Lung (tissue), 12 donors: ENCODE data around the gene SAMD5. TPM values are rescaled to one million over a fixed set of nuclear protein-coding genes. Genes with fewer than 3 reads are reported as not detected.
A peak's percentile ranks its signal among the peaks of the same experiment; 100 is the strongest.

Experiments
- ATAC-seq: fragments of 200-7000 bp; cut with Tn5 transposase; one replicate; pipeline ENCODE4 v1.9.1; 2020; ENCODE audit warnings: moderate number of reproducible peaks; ENCODE audit not compliant: insufficient read depth, low FRiP score
- DNase-seq, 3 donors: peaks; one replicate each; pipeline ENCODE4 v3.0.0-alpha.2; 2013 to 2017
- H3K27ac ChIP-seq, 2 donors: one replicate each; pipeline ENCODE4 v1.5.1; 2013; ENCODE audit warnings: mild to moderate bottlenecking in 2 of 2, moderate library complexity in 2 of 2, control low read depth in 1 of 2, inconsistent platforms in 1 of 2, low read depth in 1 of 2, low read length in 1 of 2
- H3K27me3 ChIP-seq, 3 donors: one replicate each; pipeline ENCODE4 v1.5.1; 2013; ENCODE audit warnings: low read length in 2 of 3; ENCODE audit not compliant: control insufficient read depth in 3 of 3, insufficient read depth in 3 of 3
- H3K36me3 ChIP-seq, 4 donors: one replicate each; pipeline ENCODE4 v1.5.1; 2013; ENCODE audit warnings: low read length in 4 of 4, mild to moderate bottlenecking in 1 of 4, moderate library complexity in 1 of 4; ENCODE audit not compliant: control insufficient read depth in 4 of 4, insufficient read depth in 4 of 4
- H3K4me1 ChIP-seq, 5 donors: one replicate each; pipeline ENCODE4 v1.5.1; 2013; ENCODE audit warnings: low read length in 5 of 5, mild to moderate bottlenecking in 2 of 5, moderate library complexity in 1 of 5; ENCODE audit not compliant: control insufficient read depth in 5 of 5, insufficient read depth in 5 of 5
- H3K4me3 ChIP-seq: one replicate; pipeline ENCODE4 v1.5.1; 2013; ENCODE audit warnings: mild to moderate bottlenecking, control low read depth, moderate library complexity
- H3K9ac ChIP-seq, 2 donors: one replicate each; pipeline ENCODE4 v1.5.1; 2013; ENCODE audit warnings: low read length in 2 of 2, control low read depth in 1 of 2; ENCODE audit not compliant: insufficient read depth in 1 of 2
- H3K9me3 ChIP-seq, 4 donors: one replicate each; pipeline ENCODE4 v1.5.1; 2013; ENCODE audit warnings: low read length in 3 of 4, mild to moderate bottlenecking in 1 of 4, moderate library complexity in 1 of 4; ENCODE audit not compliant: control insufficient read depth in 4 of 4, insufficient read depth in 3 of 4
- WGBS, 2 donors: extraction: QIAGEN DNeasy Blood & Tissue Kit; methylation state at CpG; one replicate each; pipeline ENCODE4 v1.1.7; 2013; 5-methylcytosine and 5-hydroxymethylcytosine counted together
- polyA plus RNA-seq, 2 donors: library from polyadenylated mRNA; stranded (reverse); fragments of 200-250 nt; gene quantifications; one replicate each; pipeline ENCODE4 v1.2.1, GENCODE V29; 2013
- total RNA-seq, 2 donors: library from RNA; depleted of rRNA in 1 of 2; stranded (reverse); fragments of >200 nt in 1 of 2; gene quantifications; one replicate each; pipeline ENCODE4 v1.2.1, GENCODE V29; 2014 to 2021
- TF ChIP-seq, protein P1 (sequence below): IDR thresholded peaks from 2 replicates; pipeline ENCODE4 v1.5.1; 2012; ENCODE audit warnings: mild to moderate bottlenecking; ENCODE audit errors: control extremely low read depth, extremely low read depth
- donor health status: control.
- donor health status: control.
- donor health status: Bipolar disorder and iron deficiency.
- donor health status: healthy.
- donor health status: DM: yes; HTN: yes; CAD: no.

The SAMD5 gene
- total and polyA plus RNA-seq, 4 donors = 2.0 to 35.5 (median 6.0) TPM

GRCh38 chr6:147486683-147487082 is 21.8 kb upstream of the SAMD5 start:
- Histone ChIP-seq H3K4me1 (no peaks in the 10 kb centered on the region), H3K27me3 (no peaks in the 10 kb centered on the region), H3K9ac (no peak overlapping the region), H3K36me3 (no peaks in the 10 kb centered on the region), H3K9me3 (no peaks in the 10 kb centered on the region), H3K4me3 (no peak overlapping the region), H3K27ac (no peak overlapping the region)
- TF ChIP-seq, protein P1, sequence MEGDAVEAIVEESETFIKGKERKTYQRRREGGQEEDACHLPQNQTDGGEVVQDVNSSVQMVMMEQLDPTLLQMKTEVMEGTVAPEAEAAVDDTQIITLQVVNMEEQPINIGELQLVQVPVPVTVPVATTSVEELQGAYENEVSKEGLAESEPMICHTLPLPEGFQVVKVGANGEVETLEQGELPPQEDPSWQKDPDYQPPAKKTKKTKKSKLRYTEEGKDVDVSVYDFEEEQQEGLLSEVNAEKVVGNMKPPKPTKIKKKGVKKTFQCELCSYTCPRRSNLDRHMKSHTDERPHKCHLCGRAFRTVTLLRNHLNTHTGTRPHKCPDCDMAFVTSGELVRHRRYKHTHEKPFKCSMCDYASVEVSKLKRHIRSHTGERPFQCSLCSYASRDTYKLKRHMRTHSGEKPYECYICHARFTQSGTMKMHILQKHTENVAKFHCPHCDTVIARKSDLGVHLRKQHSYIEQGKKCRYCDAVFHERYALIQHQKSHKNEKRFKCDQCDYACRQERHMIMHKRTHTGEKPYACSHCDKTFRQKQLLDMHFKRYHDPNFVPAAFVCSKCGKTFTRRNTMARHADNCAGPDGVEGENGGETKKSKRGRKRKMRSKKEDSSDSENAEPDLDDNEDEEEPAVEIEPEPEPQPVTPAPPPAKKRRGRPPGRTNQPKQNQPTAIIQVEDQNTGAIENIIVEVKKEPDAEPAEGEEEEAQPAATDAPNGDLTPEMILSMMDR = no peak
- DNase-seq (no peak), ATAC-seq (no peak)

- no peak for ATAC-seq
- no peaks in the 10 kb centered on the region for H3K4me1 ChIP-seq
- TF ChIP-seq, protein P1 = no peak
These were observed 11.0 kb upstream of the SAMD5 start for GRCh38 chr6:147497472-147497871.

DNA sequence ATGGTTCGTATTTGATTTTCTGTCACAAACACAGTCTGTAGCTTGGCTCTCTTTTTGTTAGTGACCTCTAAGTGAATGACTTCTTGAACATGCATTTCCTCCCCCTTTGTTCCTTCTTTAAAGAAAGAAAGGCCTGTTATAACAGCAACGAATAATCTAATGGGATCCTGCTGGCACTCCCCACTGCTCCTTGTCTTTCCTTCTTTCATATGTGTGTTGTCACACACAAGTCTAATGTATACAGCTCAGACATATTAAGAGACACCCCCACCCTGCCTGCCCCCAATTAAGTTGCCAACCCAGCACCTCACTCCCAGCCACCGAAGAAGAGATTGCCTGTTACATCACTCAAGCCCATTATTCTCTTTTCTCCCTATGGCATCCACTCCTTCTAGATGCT is 4.9 kb upstream of the SAMD5 start:
- Histone ChIP-seq H3K36me3 (no peaks in the 10 kb centered on the region), H3K4me1 (peaks cover 0 to 8% (median 4%) of the 10 kb centered on the region in 5 donors), H3K9me3 (no peaks in the 10 kb centered on the region), H3K9ac (no peak overlapping the region), H3K4me3 (no peak overlapping the region), H3K27ac (no peak overlapping the region), H3K27me3 (no peaks in the 10 kb centered on the region)
- DNase-seq = peak in 1 of 3 donors; percentile 12
- TF ChIP-seq, protein P1 = no peak
- no peak for ATAC-seq
- WGBS, 2 donors = 77 to 84% methylated on average over 3 of the region's 3 CpGs

More at GRCh38 chr6:147497472-147497871, 11.0 kb upstream of the SAMD5 start:
- Histone ChIP-seq H3K4me3 (no peak overlapping the region), H3K27me3 (no peaks in the 10 kb centered on the region), H3K36me3 (no peaks in the 10 kb centered on the region), H3K9ac (no peak overlapping the region), H3K9me3 (peaks cover 0 to 6% (median 1%) of the 10 kb centered on the region in 4 donors), H3K27ac (no peak overlapping the region)
- DNase-seq = no peak
- WGBS, 2 donors = 97 to 100% methylated on average over 1 of the region's 1 CpG

- H3K9me3 ChIP-seq = no peaks in the 10 kb centered on the region
- H3K4me1 ChIP-seq = peaks cover 0 to 10% (median 4%) of the 10 kb centered on the region in 5 donors
- no peak overlapping the region for H3K9ac ChIP-seq
- no peak overlapping the region for H3K4me3 ChIP-seq
- no peak for DNase-seq
- TF ChIP-seq, protein P1 = no peak
- no peak overlapping the region for H3K27ac ChIP-seq
- no peak for ATAC-seq
- H3K36me3 ChIP-seq = no peaks in the 10 kb centered on the region
- 90 to 91% methylated on average over 2 of the region's 2 CpGs for WGBS, 2 donors
- no peaks in the 10 kb centered on the region for H3K27me3 ChIP-seq
These were observed 3.6 kb upstream of the SAMD5 start for GRCh38 chr6:147504848-147505247.
